Bronchial epithelial cell (primary cell): ENCODE measurements around the gene PLEKHA3. TPM values are rescaled to one million over a fixed set of nuclear protein-coding genes. Genes with fewer than 3 reads are reported as not detected.

ENCODE experiments used
- DNase-seq: peaks from one replicate; pipeline ENCODE4 v3.0.0-alpha.2; 2010; ENCODE audit warnings: low read depth
- FAIRE-seq: peaks from 2 replicates; lab custom pipeline; 2011; peaks lifted over from hg19 to GRCh38; lab: Jason Lieb, UNC
- H3K27me3 ChIP-seq: 2 replicates; pipeline ENCODE4 v1.5.1; 2011; ENCODE audit warnings: low read length; ENCODE audit not compliant: control insufficient read depth, insufficient read depth
- H3K36me3 ChIP-seq: 2 replicates; pipeline ENCODE4 v1.5.1; 2011; ENCODE audit warnings: low read length; ENCODE audit not compliant: control insufficient read depth, insufficient read depth
- H3K4me3 ChIP-seq: 2 replicates; pipeline ENCODE4 v1.5.1; 2011; ENCODE audit warnings: mild to moderate bottlenecking, low read depth, low read length, control low read depth
- CTCF ChIP-seq: IDR thresholded peaks from 2 replicates; pipeline ENCODE4 v1.5.1; 2011; ENCODE audit warnings: mild to moderate bottlenecking, moderate library complexity, low read length, control low read depth, inconsistent platforms; ENCODE audit not compliant: insufficient read depth, severe bottlenecking
- total RNA-seq: library from RNA; depleted of rRNA; stranded (reverse); fragments of >200 nt; gene quantifications from 2 replicates; pipeline ENCODE4 v1.2.1, GENCODE V29; 2014

PLEKHA3 gene
- total RNA-seq, 1 donor from 2014 or later: 4.7 TPM

GRCh38 chr2:178479758-178480226 lies 465 bp upstream of the PLEKHA3 start:
- no peaks in the 10 kb centered on the region for H3K36me3 ChIP-seq
- H3K4me3 ChIP-seq: peak overlapping the region; percentile 61
- no peak for FAIRE-seq
- DNase-seq: no peak
- H3K27me3 ChIP-seq: no peaks in the 10 kb centered on the region
- TF ChIP-seq CTCF: no peak

- Histone ChIP-seq H3K27me3 (no peaks in the 10 kb centered on the region), H3K36me3 (no peaks in the 10 kb centered on the region), H3K4me3 (no peak overlapping the region)
- DNase-seq: no peak
- no peak for FAIRE-seq
- TF ChIP-seq CTCF: no peak
Measured at GRCh38 chr2:178482437-178482836, 2.2 kb downstream of the PLEKHA3 start.

DNA sequence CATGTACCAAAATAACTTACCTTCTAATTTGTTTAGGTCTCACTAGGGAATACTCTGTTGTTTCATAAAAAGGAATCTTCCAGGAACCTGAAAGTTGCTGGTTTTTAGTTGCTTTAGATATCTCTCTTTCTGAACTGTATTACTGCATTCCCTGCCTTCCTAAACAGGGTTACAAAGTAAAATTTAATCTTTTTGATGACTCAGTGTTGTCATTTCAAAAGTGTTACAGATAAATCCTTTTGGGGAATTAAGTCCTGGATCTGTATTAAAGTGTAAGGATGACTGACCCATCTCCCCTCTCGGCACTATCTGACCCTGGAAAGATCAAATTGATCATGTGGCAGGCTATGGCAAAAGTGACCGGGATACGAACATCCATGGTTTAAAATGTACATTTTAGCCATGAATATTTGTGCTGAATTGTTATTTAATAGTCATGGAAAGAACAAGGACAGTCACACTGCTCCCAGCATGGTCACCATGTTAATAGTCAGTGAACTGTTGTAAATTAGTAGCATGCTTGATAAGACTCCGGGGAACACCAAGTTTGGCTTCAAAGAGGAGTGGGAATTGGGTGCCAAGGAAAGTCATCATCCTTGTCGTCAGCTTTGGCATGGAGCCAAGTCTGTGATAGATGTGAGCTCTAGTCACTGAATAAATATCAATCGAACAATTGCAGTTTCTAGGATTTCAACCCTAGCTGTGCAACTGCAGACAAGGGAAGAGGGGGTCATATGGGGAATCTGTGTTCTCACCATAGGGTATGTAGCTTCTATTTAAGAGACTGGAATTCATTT lies 4.2 kb downstream of the PLEKHA3 start:
- peak; percentile 39 for DNase-seq

DNA sequence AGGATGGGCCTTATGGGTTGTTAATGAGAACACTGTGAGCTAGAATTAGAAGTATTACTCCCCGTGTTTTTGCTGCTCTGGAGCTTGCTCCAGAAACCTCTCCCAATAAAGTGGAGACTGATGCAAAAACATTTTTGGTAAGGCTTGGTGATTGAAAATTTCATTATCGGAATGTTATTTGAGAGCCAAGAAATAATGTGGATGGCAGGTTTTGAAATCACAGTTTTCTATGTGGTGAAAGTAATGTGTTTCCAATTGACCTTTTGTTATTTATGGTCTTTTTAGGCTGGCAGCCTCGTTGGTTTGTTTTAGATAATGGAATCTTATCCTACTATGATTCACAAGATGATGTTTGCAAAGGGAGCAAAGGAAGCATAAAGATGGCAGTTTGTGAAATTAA lies 5.1 kb downstream of the PLEKHA3 start:
- no peak for TF ChIP-seq CTCF
- no peak for FAIRE-seq
- Histone ChIP-seq H3K27me3 (no peaks in the 10 kb centered on the region), H3K4me3 (no peak overlapping the region), H3K36me3 (no peaks in the 10 kb centered on the region)
- no peak for DNase-seq

More for the DNA sequence above, 4.2 kb downstream of the PLEKHA3 start:
- FAIRE-seq: no peak
- Histone ChIP-seq H3K4me3 (no peak overlapping the region), H3K27me3 (no peaks in the 10 kb centered on the region), H3K36me3 (no peaks in the 10 kb centered on the region)
- no peak for TF ChIP-seq CTCF

- TF ChIP-seq CTCF: no peak
- no peak for FAIRE-seq
- no peak for DNase-seq
- H3K36me3 ChIP-seq: peaks cover 2% of the 10 kb centered on the region
- no peaks in the 10 kb centered on the region for H3K27me3 ChIP-seq
- H3K4me3 ChIP-seq: no peak overlapping the region
Measured at GRCh38 chr2:178491612-178492011, 11.4 kb downstream of the PLEKHA3 start.
